Heart right ventricle (tissue), 16 donors: ENCODE data around the gene CCNF. TPM values are rescaled to one million over a fixed set of nuclear protein-coding genes. Genes with fewer than 3 reads are reported as not detected.

Experiments
- ATAC-seq, 8 donors: fragments of 200-7000 bp; cut with Tn5 transposase; one replicate each; pipeline ENCODE4 v1.9.1; 2020; ENCODE audit warnings: mild to moderate bottlenecking in 8 of 8, moderate library complexity in 8 of 8, moderate number of reproducible peaks in 1 of 8
- DNase-seq, 2 donors: peaks; one replicate each; pipeline ENCODE4 v3.0.0-alpha.2; 2020
- H3K27ac ChIP-seq, 10 donors: fragments of 200-600 bp; sonication (generic) in 2 of 10; one replicate each; pipeline versions ENCODE4 v1.5.0 to v1.8.0; 2020 to 2022; ENCODE audit warnings: mild to moderate bottlenecking in 3 of 10
- H3K27me3 ChIP-seq, 7 donors: fragments of 200-600 bp; one replicate each; pipeline ENCODE4 v1.8.0; 2021 to 2022; ENCODE audit warnings: mild to moderate bottlenecking in 2 of 7
- H3K36me3 ChIP-seq, 9 donors: fragments of 200-600 bp; sonication (generic) in 1 of 9; one replicate each; pipeline versions ENCODE4 v1.5.0 to v1.8.0; 2020 to 2022; ENCODE audit warnings: mild to moderate bottlenecking in 2 of 9
- H3K4me1 ChIP-seq, 9 donors: fragments of 200-600 bp; sonication (generic) in 1 of 9; one replicate each; pipeline versions ENCODE4 v1.5.0 to v1.8.0; 2020 to 2022; ENCODE audit warnings: mild to moderate bottlenecking in 4 of 9
- H3K4me3 ChIP-seq, 10 donors: fragments of 200-600 bp; sonication (generic) in 2 of 10; one replicate each; pipeline versions ENCODE4 v1.5.0 to v1.8.0; 2020 to 2022; ENCODE audit warnings: mild to moderate bottlenecking in 7 of 10, moderate library complexity in 2 of 10
- H3K9me3 ChIP-seq, 11 donors: fragments of 200-600 bp in 10 of 11; sonication (generic) in 2 of 11; one replicate each; pipeline versions ENCODE4 v1.5.0 to v1.8.0; 2013 to 2022; ENCODE audit warnings: mild to moderate bottlenecking in 2 of 11, control low read depth in 1 of 11, moderate library complexity in 1 of 11
- WGBS, 2 donors: extraction: QIAGEN DNeasy Blood & Tissue Kit; methylation state at CpG; one replicate each; pipeline ENCODE4 v1.1.7; 2013; ENCODE audit warnings: inconsistent platforms in 1 of 2; 5-methylcytosine and 5-hydroxymethylcytosine counted together
- intact Hi-C, 10 donors: fragments of 100-400 bp; cut with DNase I; formaldehyde crosslinking; loops; one replicate each; pipeline versions ENCODE4 v1.11.1 to v1.14.2; 2022
- polyA plus RNA-seq, 2 donors: library from polyadenylated mRNA; stranded (reverse); fragments of 200-250 nt; gene quantifications; one replicate each; pipeline ENCODE4 v1.2.3, GENCODE V29; 2013
- total RNA-seq, 10 donors: library from RNA; stranded (reverse); fragmentation: NEBNext Ultra II Directional in 3 of 10; extraction: Animal tissue kit (Norgen Biotek cat#: 25700) in 3 of 10; gene quantifications; one replicate each; pipeline versions ENCODE4 v1.2.1 to v1.2.4, GENCODE V29; 2021 to 2023
- TF ChIP-seq, protein P1 (sequence below), 9 donors: fragments of 200-600 bp; sonication (generic) in 2 of 9; IDR thresholded peaks; one replicate each; pipeline versions ENCODE4 v1.5.0 to v1.8.0; 2021 to 2022; ENCODE audit warnings: antibody characterized with exemption in 9 of 9, mild to moderate bottlenecking in 5 of 9, moderate library complexity in 1 of 9
- donor health status: Arrhythmogenic right ventricular cardiomyopathy.
- donor health status: ischemic (EF 13 %, LVEDD 7.1; RV severe dilation, severe dysfunction).
- donor health status: healthy with polysubstance abuse.
- donor health status: DM: no; HTN: yes; CAD: no.
- donor health status: DM: no; HTN: no; CAD: no.
- donor health status: ischemic (EF 25% LVEDD 6.9; RV normal size, moderate dysfunction).
- donor health status: ischemic (EF 25% LVEDD 5.7; RV mildly dilated, moderate dysfunction).
- donor health status: healthy.
- donor health status: DM: yes; HTN: yes; CAD: no.
- donor health status: Ischemic cardiomyopathy.
- donor health status: ischemic (EF 35%, LVEDD 5.7; RV mildly dilated, moderate dysfunction).
- donor health status: nonischemic (EF 11% LVEDD 7.7; RV severe dilation, severe dysfunction).
- donor health status: DM: yes; HTN: yes; CAD: no.
- donor health status: PGD.
- donor health status: ischemic (EF 29% LVEDD 5.4; RV normal size, mild dysfunction).
- donor health status: nonischemic (EF 23%, LVEDD 6.1; RV moderate dilation, normal function).

Gene CCNF
- total and polyA plus RNA-seq, 12 donors, result 0.51 to 3.4 (median 0.99) TPM

DNA sequence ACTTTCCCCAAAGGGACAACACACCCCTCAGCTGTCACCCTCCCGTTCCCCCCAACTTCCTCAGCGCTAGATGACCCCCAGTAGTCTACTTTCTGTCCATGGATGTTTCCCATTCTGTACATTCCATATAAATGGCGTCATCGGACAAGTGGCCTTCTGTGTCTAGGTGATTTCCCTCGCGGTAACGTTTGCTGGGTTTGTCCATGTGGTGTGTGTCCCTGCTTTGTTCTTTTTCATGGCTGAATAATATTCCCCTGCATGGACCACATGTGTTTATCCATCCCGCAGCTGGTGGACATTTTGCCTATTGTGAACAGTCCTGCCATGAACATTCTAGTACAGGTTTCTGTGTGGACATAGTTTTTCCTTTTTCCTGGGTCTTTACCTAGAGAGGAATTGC is 23.4 kb downstream of the CCNF start:
- no peak overlapping the region for H3K27ac ChIP-seq
- 94 to 97% methylated on average over 8 of the region's 8 CpGs for WGBS, 2 donors
- TF ChIP-seq, protein P1, sequence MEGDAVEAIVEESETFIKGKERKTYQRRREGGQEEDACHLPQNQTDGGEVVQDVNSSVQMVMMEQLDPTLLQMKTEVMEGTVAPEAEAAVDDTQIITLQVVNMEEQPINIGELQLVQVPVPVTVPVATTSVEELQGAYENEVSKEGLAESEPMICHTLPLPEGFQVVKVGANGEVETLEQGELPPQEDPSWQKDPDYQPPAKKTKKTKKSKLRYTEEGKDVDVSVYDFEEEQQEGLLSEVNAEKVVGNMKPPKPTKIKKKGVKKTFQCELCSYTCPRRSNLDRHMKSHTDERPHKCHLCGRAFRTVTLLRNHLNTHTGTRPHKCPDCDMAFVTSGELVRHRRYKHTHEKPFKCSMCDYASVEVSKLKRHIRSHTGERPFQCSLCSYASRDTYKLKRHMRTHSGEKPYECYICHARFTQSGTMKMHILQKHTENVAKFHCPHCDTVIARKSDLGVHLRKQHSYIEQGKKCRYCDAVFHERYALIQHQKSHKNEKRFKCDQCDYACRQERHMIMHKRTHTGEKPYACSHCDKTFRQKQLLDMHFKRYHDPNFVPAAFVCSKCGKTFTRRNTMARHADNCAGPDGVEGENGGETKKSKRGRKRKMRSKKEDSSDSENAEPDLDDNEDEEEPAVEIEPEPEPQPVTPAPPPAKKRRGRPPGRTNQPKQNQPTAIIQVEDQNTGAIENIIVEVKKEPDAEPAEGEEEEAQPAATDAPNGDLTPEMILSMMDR (IDR thresholded peaks at IDR 0.05), result no peak
- no peak overlapping the region for H3K4me3 ChIP-seq
- peaks cover 0 to 91% (median 0%) of the 10 kb centered on the region in 9 donors for H3K36me3 ChIP-seq
- H3K4me1 ChIP-seq, result no peaks in the 10 kb centered on the region
- intact Hi-C loops, result no loop called here
- ATAC-seq (no peak), DNase-seq (no peak)
- H3K27me3 ChIP-seq, result no peaks in the 10 kb centered on the region
- H3K9me3 ChIP-seq, result no peaks in the 10 kb centered on the region

DNA sequence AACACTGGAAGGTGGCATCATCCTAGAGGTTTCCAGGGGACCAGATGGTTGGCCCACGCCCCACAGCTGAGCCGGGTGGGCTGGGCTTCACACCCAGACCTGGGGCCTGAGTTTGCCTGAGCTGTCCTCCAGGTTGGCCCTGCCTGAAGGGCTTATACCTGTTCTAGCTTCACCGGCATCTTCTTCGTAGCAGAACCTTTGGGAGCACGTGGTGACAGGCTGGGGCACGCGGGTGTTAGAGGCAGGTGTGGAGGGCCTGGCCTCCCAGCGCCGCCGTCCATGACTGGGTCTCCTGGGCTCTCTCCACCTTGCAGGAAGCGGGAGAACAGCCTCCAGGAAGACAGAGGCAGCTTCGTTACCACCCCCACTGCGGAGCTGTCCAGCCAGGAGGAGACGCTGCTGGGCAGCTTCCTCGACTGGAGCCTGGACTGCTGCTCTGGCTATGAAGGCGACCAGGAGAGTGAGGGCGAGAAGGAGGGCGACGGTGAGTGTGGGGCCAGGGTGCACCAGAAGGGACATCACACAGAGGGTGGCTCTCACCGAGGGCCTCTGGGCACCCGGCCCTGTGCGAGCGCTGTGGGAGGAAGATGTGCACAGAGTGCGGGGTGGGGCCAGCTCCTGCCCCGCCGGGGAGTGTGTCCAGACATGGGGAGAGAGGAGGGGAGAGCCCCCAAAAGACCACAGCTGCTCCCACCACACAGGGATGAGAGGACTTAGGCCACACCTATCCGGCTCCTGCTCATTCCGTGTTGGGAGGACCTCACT is 26.0 kb downstream of the CCNF start:
- intact Hi-C loops, result loop anchor here in 1 of 10 donors (5.0 kb wide), 1 partner anchor 47 kb away; no protein-coding TSS in a partner anchor
- no peak for DNase-seq
- peaks cover 2 to 13% (median 9%) of the 10 kb centered on the region in 9 donors for H3K4me1 ChIP-seq
- 93 to 95% methylated on average over 28 of the region's 28 CpGs for WGBS, 2 donors
- H3K27me3 ChIP-seq, result no peaks in the 10 kb centered on the region
- ATAC-seq, result no peak
- H3K27ac ChIP-seq, result no peak overlapping the region
- TF ChIP-seq, protein P1 (IDR thresholded peaks at IDR 0.05), result no peak
- peaks cover 0 to 65% (median 0%) of the 10 kb centered on the region in 9 donors for H3K36me3 ChIP-seq
- H3K9me3 ChIP-seq, result no peaks in the 10 kb centered on the region
- H3K4me3 ChIP-seq, result no peak overlapping the region

DNA sequence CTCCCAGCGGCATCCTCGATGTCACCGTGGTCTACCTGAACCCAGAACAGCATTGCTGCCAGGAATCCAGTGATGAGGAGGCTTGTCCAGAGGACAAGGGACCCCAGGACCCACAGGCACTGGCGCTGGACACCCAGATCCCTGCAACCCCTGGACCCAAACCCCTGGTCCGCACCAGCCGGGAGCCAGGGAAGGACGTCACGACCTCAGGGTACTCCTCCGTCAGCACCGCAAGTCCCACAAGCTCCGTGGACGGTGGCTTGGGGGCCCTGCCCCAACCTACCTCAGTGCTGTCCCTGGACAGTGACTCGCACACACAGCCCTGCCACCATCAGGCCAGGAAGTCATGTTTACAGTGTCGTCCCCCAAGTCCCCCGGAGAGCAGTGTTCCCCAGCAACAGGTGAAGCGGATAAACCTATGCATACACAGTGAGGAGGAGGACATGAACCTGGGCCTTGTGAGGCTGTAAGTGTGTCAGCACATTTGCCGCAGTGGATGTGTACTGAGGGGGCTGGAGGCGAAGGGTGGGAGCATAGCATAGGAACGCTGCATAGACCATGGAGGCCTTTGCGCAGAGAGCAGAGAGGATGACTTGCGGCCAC is 27.4 kb downstream of the CCNF start:
- 94 to 95% methylated on average over 21 of the region's 21 CpGs for WGBS, 2 donors
- TF ChIP-seq, protein P1 (IDR thresholded peaks at IDR 0.05), result no peak
- Histone ChIP-seq H3K4me1 (peaks cover 5 to 16% (median 14%) of the 10 kb centered on the region in 9 donors), H3K9me3 (no peaks in the 10 kb centered on the region), H3K27me3 (no peaks in the 10 kb centered on the region), H3K36me3 (peaks cover 0 to 57% (median 0%) of the 10 kb centered on the region in 9 donors), H3K27ac (no peak overlapping the region), H3K4me3 (no peak overlapping the region)
- intact Hi-C loops, result loop anchor here in 1 of 10 donors (5.0 kb wide), 1 partner anchor 46 kb away; no protein-coding TSS in a partner anchor
- ATAC-seq (no peak), DNase-seq (no peak)

DNA sequence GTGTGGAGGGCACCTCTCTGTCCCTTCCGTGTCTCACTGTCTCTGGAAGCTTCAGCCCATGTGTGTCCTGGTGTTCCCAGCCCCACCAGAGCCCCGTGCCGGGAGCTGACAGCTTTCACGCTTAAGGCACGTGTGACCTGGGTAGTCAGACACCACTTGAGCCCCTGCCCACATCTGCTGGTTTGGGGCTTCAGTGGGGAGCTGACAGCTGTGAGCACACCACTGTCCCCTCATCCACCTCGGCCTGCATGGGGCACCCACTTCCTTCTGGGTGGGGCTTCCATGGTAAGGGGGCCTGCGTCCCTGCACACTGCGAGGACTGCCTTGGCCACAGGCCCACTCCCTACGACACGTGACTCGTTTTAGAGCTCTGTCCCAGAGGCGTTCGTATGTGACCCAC is 28.0 kb downstream of the CCNF start:
- Histone ChIP-seq H3K9me3 (no peaks in the 10 kb centered on the region), H3K36me3 (peaks cover 0 to 51% (median 0%) of the 10 kb centered on the region in 9 donors), H3K4me3 (no peak overlapping the region), H3K27me3 (no peaks in the 10 kb centered on the region), H3K27ac (no peak overlapping the region), H3K4me1 (peaks cover 5 to 16% (median 14%) of the 10 kb centered on the region in 9 donors)
- WGBS, 2 donors, result 67 to 74% methylated on average over 13 of the region's 13 CpGs
- TF ChIP-seq, protein P1 (IDR thresholded peaks at IDR 0.05), result no peak
- DNase-seq (no peak), ATAC-seq (no peak)
- intact Hi-C loops, result loop anchor here in 1 of 10 donors (5.0 kb wide), 1 partner anchor 45 kb away; no protein-coding TSS in a partner anchor
